ENCODE results near the gene POGZ. TPM values are rescaled to one million over a fixed set of nuclear protein-coding genes. Genes with fewer than 3 reads are reported as not detected.

Gene POGZ
- total and polyA plus RNA-seq, 2 of the 13 experiments (the other 11 are each of a cell fraction or from before 2014, with no cell fraction given): 15.3 to 45.6 TPM

GRCh38 chr1:151399324-151400171 lies 59.7 kb downstream of the POGZ start, which contains the start of gene PSMB4 (continued):
- TF ChIP-seq TFDP2 (CRISPR knock-in tag; IDR thresholded peaks at IDR 0.05) (peak; percentile 21; the same call in 1 of the 2 replicates), KDM5A (IDR thresholded peaks at IDR 0.05; ENCODE audit: borderline replicate concordance, low read length) (peak; percentile 87), PAXIP1 (CRISPR knock-in tag; conservative IDR thresholded peaks at IDR 0.05) (peak; percentile 29; the same call in 1 of the 2 replicates), ZNF274 (CRISPR knock-in tag; IDR thresholded peaks at IDR 0.05) (peak; percentile 12; the same call in 1 of the 2 replicates), SALL2 (CRISPR knock-in tag; IDR thresholded peaks at IDR 0.05) (0 out of 2 replicates have a peak, but pooled peaks have one; percentile 19), RARA (CRISPR knock-in tag; IDR thresholded peaks at IDR 0.05) (no peak), SAP130 (CRISPR knock-in tag; IDR thresholded peaks at IDR 0.05; ENCODE audit: low read depth) (peak; percentile 89), ARID4A (CRISPR knock-in tag; IDR thresholded peaks at IDR 0.05; ENCODE audit: borderline replicate concordance) (peak; percentile 86; the same call in 1 of the 2 replicates), HNRNPUL1 (IDR thresholded peaks at IDR 0.05; ENCODE audit: low read depth, low read length) (no peak), ZNF574 (CRISPR knock-in tag; IDR thresholded peaks at IDR 0.05) (peak; percentile 92), NR2C2 (CRISPR knock-in tag; IDR thresholded peaks at IDR 0.05; ENCODE audit: borderline replicate concordance) (peak; percentile 97), ZNF501 (CRISPR knock-in tag; IDR thresholded peaks at IDR 0.05) (peak; percentile 74; the same call in 1 of the 2 replicates), SRSF9 (IDR thresholded peaks at IDR 0.05; ENCODE audit: borderline replicate concordance, insufficient read depth, low read depth, low read length, poor library complexity, severe bottlenecking) (no peak), HOXA5 (CRISPR knock-in tag; IDR thresholded peaks at IDR 0.05) (peak; percentile 50; the same call in 1 of the 2 replicates)

Data from HepG2 (cell line).